Endothelial cell (in vitro differentiated cells): ENCODE measurements around the gene LMTK3. TPM values are rescaled to one million over a fixed set of nuclear protein-coding genes. Genes with fewer than 3 reads are reported as not detected.

Experiments used
- DNase-seq: peaks from one replicate; pipeline ENCODE4 v3.0.0; 2021; ENCODE audit warnings: low spot score
- H3K27ac Mint-ChIP-seq: one replicate; pipeline ENCODE4 v1.8.0; 2021; ENCODE audit warnings: mixed read lengths, inconsistent platforms; ENCODE audit not compliant: unreplicated experiment
- H3K27me3 Mint-ChIP-seq: one replicate; pipeline ENCODE4 v1.8.0; 2021; ENCODE audit warnings: mild to moderate bottlenecking, moderate library complexity, mixed read lengths, inconsistent platforms; ENCODE audit not compliant: unreplicated experiment
- H3K36me3 Mint-ChIP-seq: one replicate; pipeline ENCODE4 v1.8.0; 2021; ENCODE audit warnings: mild to moderate bottlenecking, low read depth, mixed read lengths, inconsistent platforms; ENCODE audit not compliant: unreplicated experiment
- H3K4me1 Mint-ChIP-seq: one replicate; pipeline ENCODE4 v1.8.0; 2021; ENCODE audit warnings: mild to moderate bottlenecking, mixed read lengths, inconsistent platforms; ENCODE audit not compliant: unreplicated experiment
- H3K4me3 Mint-ChIP-seq: one replicate; pipeline ENCODE4 v1.8.0; 2021; ENCODE audit warnings: mild to moderate bottlenecking, mixed read lengths, inconsistent platforms; ENCODE audit not compliant: unreplicated experiment
- H3K9me3 Mint-ChIP-seq: one replicate; pipeline ENCODE4 v1.8.0; 2021; ENCODE audit warnings: mixed read lengths, inconsistent platforms; ENCODE audit not compliant: unreplicated experiment
- CTCF ChIP-seq: fragments of 200-600 bp; sonication (generic); IDR thresholded peaks from one replicate; pipeline ENCODE4 v1.5.0; 2021; ENCODE audit warnings: antibody characterized with exemption; ENCODE audit not compliant: unreplicated experiment
- total RNA-seq: library from RNA; stranded (reverse); fragmentation: NEBNext Ultra II Directional; extraction: Animal tissue kit (Norgen Biotek cat#: 25700); gene quantifications from one replicate; pipeline ENCODE4 v1.2.1, GENCODE V29; 2021; ENCODE audit not compliant: unreplicated experiment

The LMTK3 gene
- total RNA-seq, 1 donor from 2014 or later = 3.0 TPM

DNA sequence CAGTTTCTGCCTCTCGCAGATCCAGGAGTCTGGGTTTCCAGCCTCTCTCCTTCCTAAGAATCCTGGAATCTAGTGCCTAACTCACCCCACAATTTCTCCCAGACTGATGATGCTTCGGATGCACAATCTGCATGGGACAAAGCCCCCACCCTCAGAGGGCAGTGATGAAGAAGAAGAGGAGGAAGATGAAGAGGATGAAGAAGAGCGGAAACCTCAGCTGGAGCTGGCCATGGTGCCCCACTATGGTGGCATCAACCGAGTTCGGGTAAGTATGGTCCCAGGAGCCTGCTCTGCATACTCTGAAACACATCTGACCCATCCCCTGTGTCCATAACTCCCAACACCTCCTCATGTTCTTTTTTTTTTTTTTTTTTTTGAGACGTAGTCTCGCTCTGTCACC lies 65.1 kb downstream of the LMTK3 start:
- no peaks in the 10 kb centered on the region for H3K9me3 Mint-ChIP-seq
- peaks cover 16% of the 10 kb centered on the region for H3K4me1 Mint-ChIP-seq
- H3K36me3 Mint-ChIP-seq = peaks cover 19% of the 10 kb centered on the region
- H3K27ac Mint-ChIP-seq = peak overlapping the region; percentile 98
- DNase-seq = no peak
- H3K4me3 Mint-ChIP-seq = peak overlapping the region; percentile 95
- TF ChIP-seq CTCF = no peak
- H3K27me3 Mint-ChIP-seq = peaks cover 20% of the 10 kb centered on the region

DNA sequence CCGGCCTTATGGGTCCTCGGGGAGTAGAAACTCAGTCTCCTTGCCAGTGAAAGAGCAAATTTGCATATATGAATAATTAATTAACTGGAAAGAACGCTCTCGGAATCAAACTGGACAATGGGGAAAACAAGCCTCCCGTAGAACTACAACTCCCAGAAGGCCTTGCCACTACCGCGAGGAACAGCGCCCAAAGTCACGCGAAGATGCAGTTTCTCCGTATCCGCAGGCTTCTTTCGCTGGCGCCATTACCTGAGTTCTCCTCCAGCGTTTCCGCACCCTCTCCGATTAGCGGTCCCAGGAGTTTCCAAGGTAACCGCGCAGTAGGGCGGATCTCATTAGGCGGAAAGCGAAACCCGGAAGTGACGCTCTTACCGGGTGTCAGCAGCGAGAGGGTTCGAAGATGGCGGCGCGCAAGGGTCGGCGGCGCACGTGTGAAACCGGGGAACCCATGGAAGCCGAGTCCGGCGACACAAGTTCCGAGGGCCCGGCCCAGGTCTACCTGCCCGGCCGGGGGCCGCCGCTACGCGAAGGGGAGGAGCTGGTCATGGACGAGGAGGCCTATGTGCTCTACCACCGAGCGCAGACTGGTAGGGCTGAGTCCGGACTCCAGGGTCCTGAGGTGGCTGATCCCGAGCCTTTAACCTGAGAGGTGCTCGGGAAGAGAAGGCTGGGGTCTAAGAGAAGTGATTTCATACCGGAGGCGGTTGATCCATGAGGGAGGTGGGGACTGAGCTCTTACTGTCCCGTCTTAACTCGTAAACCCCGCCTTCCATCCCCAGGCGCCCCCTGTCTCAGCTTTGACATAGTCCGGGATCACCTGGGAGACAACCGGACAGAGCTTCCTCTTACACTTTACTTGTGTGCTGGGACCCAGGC lies 65.8 kb downstream of the LMTK3 start, which contains the start of gene GRWD1:
GRWD1 (plus strand) TSS at position 378 of the 876 bp plus-strand sequence; CDS start at position 401, 23 bp downstream.
- H3K36me3 Mint-ChIP-seq = peaks cover 19% of the 10 kb centered on the region

DNA sequence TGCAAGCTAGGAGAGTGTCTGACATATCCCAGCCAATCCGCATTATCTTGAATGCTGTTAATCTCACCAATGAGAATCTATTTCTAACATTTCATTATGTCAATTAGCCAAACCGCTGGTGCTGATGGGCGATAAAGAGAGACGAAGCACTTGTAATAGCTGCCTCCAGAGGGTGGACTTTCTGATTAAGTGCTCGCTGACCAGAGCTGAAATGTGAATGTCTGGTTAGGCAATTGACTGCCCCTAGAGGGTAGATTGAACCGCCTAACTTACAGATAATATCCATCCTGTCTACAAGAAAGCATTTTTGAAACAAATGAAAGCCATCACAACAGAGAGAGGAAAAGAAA lies 66.4 kb downstream of the LMTK3 start:
- H3K9me3 Mint-ChIP-seq = no peaks in the 10 kb centered on the region
- peak overlapping the region; percentile 95 for H3K4me3 Mint-ChIP-seq
- TF ChIP-seq CTCF = no peak
- peaks cover 16% of the 10 kb centered on the region for H3K4me1 Mint-ChIP-seq
- H3K27ac Mint-ChIP-seq = peak overlapping the region; percentile 98
- H3K36me3 Mint-ChIP-seq = peaks cover 19% of the 10 kb centered on the region
- H3K27me3 Mint-ChIP-seq = peaks cover 24% of the 10 kb centered on the region
- peak; percentile 48 for DNase-seq

More for the DNA sequence above, 65.8 kb downstream of the LMTK3 start, which contains the start of gene GRWD1:
- Mint-ChIP-seq H3K4me1 (peaks cover 16% of the 10 kb centered on the region), H3K27ac (peak within 1 kb of the TSS; percentile 98), H3K4me3 (peak within 1 kb of the TSS; percentile 95), H3K27me3 (peaks cover 24% of the 10 kb centered on the region), H3K9me3 (no peaks in the 10 kb centered on the region)
- TF ChIP-seq CTCF = no peak
- DNase-seq = peak; percentile 83

DNA sequence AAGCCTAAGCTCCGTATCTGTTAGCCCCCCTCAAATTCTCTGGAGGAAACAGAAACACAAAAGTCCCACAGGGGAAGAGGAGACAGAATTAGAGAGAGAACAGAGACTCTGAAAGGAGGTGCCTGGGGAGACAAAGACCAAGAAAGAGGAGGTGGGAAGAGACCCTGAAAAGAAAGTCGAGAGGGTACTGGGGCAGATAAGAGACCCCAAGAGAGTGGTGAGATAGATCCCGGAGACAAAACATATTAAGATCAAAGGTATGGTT lies 66.8 kb downstream of the LMTK3 start:
- Mint-ChIP-seq H3K36me3 (peaks cover 19% of the 10 kb centered on the region), H3K27me3 (peaks cover 24% of the 10 kb centered on the region), H3K27ac (peak overlapping the region; percentile 98), H3K4me1 (peaks cover 16% of the 10 kb centered on the region), H3K9me3 (no peaks in the 10 kb centered on the region), H3K4me3 (peak overlapping the region; percentile 95)
- TF ChIP-seq CTCF = no peak
- no peak for DNase-seq
